Measurements from ENCODE around the gene RHOC. TPM values are rescaled to one million over a fixed set of nuclear protein-coding genes. Genes with fewer than 3 reads are reported as not detected.
A peak's percentile ranks its signal among the peaks of the same experiment; 100 is the strongest.

RHOC gene
- total RNA-seq, 1 experiment from 2014 or later, result 128 TPM

GRCh38 chr1:112717263-112717873 is 10.4 kb upstream of the RHOC start:
- ChIA-PET POLR2A (interaction anchor here (0.5 kb wide), 1 partner anchor 324 kb away, joined by 3 read pairs; no protein-coding TSS in a partner anchor), CTCF (interaction anchor here (1.2 to 3.7 kb wide), 3 partner anchors 87 to 355 kb away, joined by 4 to 55 read pairs (median 24); partner anchors contain the start of genes LRIG2 and SLC16A1)
- no peak overlapping the region for H3K27ac Mint-ChIP-seq (ENCODE audit: unreplicated experiment)
- intact Hi-C loops (cut with micrococcal nuclease; ENCODE audit: unreplicated experiment), result loop anchor here (2.0 kb wide), 1 partner anchor 355 kb away; the partner anchor contains the start of gene LRIG2
- no peak overlapping the region for H3K4me3 Mint-ChIP-seq (ENCODE audit: unreplicated experiment)
- H3K27me3 ChIP-seq (replicated peaks; ENCODE audit: control insufficient read depth, insufficient read depth, low read length), result no peaks in the 10 kb centered on the region
- H3K9me3 ChIP-seq, result no peaks in the 10 kb centered on the region
- H3K9me3 Mint-ChIP-seq (ENCODE audit: unreplicated experiment), result no peaks in the 10 kb centered on the region
- no peak for DNase-seq
- TF ChIP-seq, protein P1, sequence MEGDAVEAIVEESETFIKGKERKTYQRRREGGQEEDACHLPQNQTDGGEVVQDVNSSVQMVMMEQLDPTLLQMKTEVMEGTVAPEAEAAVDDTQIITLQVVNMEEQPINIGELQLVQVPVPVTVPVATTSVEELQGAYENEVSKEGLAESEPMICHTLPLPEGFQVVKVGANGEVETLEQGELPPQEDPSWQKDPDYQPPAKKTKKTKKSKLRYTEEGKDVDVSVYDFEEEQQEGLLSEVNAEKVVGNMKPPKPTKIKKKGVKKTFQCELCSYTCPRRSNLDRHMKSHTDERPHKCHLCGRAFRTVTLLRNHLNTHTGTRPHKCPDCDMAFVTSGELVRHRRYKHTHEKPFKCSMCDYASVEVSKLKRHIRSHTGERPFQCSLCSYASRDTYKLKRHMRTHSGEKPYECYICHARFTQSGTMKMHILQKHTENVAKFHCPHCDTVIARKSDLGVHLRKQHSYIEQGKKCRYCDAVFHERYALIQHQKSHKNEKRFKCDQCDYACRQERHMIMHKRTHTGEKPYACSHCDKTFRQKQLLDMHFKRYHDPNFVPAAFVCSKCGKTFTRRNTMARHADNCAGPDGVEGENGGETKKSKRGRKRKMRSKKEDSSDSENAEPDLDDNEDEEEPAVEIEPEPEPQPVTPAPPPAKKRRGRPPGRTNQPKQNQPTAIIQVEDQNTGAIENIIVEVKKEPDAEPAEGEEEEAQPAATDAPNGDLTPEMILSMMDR (IDR thresholded peaks at IDR 0.05; ENCODE audit: insufficient read depth in 1 of 2, low read depth in 1 of 2, low read length in 1 of 2, severe bottlenecking in 1 of 2, unreplicated experiment in 1 of 2), result no peak
- no peaks in the 10 kb centered on the region for H3K27me3 Mint-ChIP-seq (ENCODE audit: insufficient read depth, unreplicated experiment)
- no peaks in the 10 kb centered on the region for H3K36me3 ChIP-seq (ENCODE audit: control insufficient read depth, insufficient read depth, low read length)
- no peak overlapping the region for H3K4me3 ChIP-seq (ENCODE audit: low read depth, low read length)
- peaks cover 13% of the 10 kb centered on the region; the same call in 1 of the 2 replicates for H3K4me1 ChIP-seq
- no peaks in the 10 kb centered on the region for H3K36me3 Mint-ChIP-seq (ENCODE audit: insufficient read depth, unreplicated experiment)
- BruUV-seq (replicated peaks), result no TSS peak
- H3K4me1 Mint-ChIP-seq (ENCODE audit: low read depth, unreplicated experiment), result peaks cover 12% of the 10 kb centered on the region

GRCh38 chr1:112716133-112716720 is 9.3 kb upstream of the RHOC start:
- Mint-ChIP-seq H3K27ac (ENCODE audit: unreplicated experiment) (no peak overlapping the region), H3K9me3 (ENCODE audit: unreplicated experiment) (no peaks in the 10 kb centered on the region)

More at GRCh38 chr1:112716133-112716720, 9.3 kb upstream of the RHOC start:
- Mint-ChIP-seq H3K4me3 (ENCODE audit: unreplicated experiment) (peak overlapping the region; percentile 87), H3K36me3 (ENCODE audit: insufficient read depth, unreplicated experiment) (no peaks in the 10 kb centered on the region), H3K4me1 (ENCODE audit: low read depth, unreplicated experiment) (peaks cover 11% of the 10 kb centered on the region), H3K27me3 (ENCODE audit: insufficient read depth, unreplicated experiment) (no peaks in the 10 kb centered on the region)
- intact Hi-C loops (cut with micrococcal nuclease; ENCODE audit: unreplicated experiment), result loop anchor here (1.0 to 2.0 kb wide), 4 partner anchors 88 to 357 kb away; partner anchors contain the start of gene LRIG2
- Histone ChIP-seq H3K36me3 (ENCODE audit: control insufficient read depth, insufficient read depth, low read length) (no peaks in the 10 kb centered on the region), H3K9me3 (no peaks in the 10 kb centered on the region), H3K4me1 (peaks cover 8% of the 10 kb centered on the region; the same call in 1 of the 2 replicates), H3K4me3 (ENCODE audit: low read depth, low read length) (peak overlapping the region; percentile 41), H3K27me3 (replicated peaks; ENCODE audit: control insufficient read depth, insufficient read depth, low read length) (no peaks in the 10 kb centered on the region)
- ChIA-PET POLR2A (no interaction called here), CTCF (interaction anchor here (0.5 to 3.7 kb wide), 7 partner anchors 10 to 356 kb away, joined by 4 to 55 read pairs (median 4); partner anchors contain the start of genes LRIG2 and SLC16A1)
- TF ChIP-seq, protein P1 (IDR thresholded peaks at IDR 0.05; ENCODE audit: insufficient read depth in 1 of 2, low read depth in 1 of 2, low read length in 1 of 2, severe bottlenecking in 1 of 2, unreplicated experiment in 1 of 2), result peak; percentile 82 to 92
- DNase-seq, result peak; percentile 81 to 84
- BruUV-seq (replicated peaks), result no TSS peak
